NCI-H1105 treated with DMSO at 0.1 percent for 48 hours (cell line): ENCODE data around the gene WDR1.

Experiments used
- DNase-seq: peaks from one replicate; lab custom pipeline; 2025; lab: John Stamatoyannopoulos, UW

Gene WDR1

GRCh38 chr4:10099499-10100325, 16.9 kb downstream of the WDR1 start:
- DNase-seq = no peak

DNA sequence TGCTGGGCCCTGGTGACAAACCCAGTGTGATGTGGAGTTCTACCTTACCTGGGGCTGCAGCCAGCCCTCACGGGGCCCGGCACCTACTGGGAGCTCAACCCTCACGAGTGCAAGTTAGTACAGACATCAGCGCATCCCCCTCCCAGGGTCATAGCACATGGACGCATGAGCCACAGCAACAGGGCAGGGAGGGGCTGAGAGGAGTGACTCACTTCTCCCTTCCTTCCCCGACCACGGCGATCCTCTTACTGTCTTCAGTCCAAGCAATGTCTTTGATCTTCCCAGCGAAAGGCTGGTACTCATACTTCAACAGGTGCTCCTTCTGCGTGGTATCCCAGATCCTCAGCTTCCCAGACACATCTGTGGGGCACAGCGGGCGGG, 17.8 kb downstream of the WDR1 start:
- DNase-seq = no peak

- no peak for DNase-seq
These were observed 18.5 kb downstream of the WDR1 start for GRCh38 chr4:10097906-10098779.

- DNase-seq = no peak
These were observed 19.6 kb downstream of the WDR1 start for GRCh38 chr4:10096978-10097335.

- no peak for DNase-seq
These were observed 20.2 kb downstream of the WDR1 start for GRCh38 chr4:10096201-10096977.

GRCh38 chr4:10095296-10095991, 21.2 kb downstream of the WDR1 start:
- DNase-seq = no peak

- DNase-seq = no peak
These were observed 21.8 kb downstream of the WDR1 start for GRCh38 chr4:10094841-10095240.

- DNase-seq = no peak
These were observed 22.6 kb downstream of the WDR1 start for GRCh38 chr4:10093801-10094552.

- no peak for DNase-seq
These were observed 23.4 kb downstream of the WDR1 start for GRCh38 chr4:10093271-10093621.

GRCh38 chr4:10092481-10093270, 23.9 kb downstream of the WDR1 start:
- no peak for DNase-seq

DNA sequence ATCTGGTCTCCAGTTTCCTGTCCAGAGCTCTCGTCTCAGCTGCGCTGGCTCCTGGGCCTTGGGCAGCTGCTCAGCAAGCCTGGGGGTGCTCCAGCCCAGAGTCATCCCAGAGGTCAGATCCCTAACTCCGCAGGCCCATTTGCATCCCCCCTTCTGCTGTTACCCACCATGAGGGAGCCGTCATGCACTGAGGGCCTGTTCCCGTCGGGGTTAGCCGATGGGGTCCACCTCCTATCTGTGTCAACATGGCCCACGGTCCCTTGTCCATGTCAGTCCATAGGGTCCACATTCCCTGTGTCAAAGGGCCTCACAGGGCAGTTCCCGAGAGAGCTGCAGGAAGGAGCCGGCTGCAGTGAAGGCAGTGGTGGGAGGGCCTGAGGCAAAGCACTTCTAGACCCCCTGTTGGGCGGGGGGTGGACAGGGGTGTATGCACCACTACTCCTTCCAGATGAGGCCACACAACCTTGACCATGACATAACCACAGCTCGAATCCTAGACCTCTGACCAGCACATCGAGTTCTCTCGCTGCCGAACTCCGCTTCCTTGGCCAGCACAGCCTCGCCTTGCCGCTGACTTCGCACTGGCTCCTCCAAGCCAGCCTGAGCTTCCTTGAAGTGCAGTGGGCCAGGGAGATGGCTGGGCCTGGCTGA, 24.9 kb downstream of the WDR1 start:
- no peak for DNase-seq

DNA sequence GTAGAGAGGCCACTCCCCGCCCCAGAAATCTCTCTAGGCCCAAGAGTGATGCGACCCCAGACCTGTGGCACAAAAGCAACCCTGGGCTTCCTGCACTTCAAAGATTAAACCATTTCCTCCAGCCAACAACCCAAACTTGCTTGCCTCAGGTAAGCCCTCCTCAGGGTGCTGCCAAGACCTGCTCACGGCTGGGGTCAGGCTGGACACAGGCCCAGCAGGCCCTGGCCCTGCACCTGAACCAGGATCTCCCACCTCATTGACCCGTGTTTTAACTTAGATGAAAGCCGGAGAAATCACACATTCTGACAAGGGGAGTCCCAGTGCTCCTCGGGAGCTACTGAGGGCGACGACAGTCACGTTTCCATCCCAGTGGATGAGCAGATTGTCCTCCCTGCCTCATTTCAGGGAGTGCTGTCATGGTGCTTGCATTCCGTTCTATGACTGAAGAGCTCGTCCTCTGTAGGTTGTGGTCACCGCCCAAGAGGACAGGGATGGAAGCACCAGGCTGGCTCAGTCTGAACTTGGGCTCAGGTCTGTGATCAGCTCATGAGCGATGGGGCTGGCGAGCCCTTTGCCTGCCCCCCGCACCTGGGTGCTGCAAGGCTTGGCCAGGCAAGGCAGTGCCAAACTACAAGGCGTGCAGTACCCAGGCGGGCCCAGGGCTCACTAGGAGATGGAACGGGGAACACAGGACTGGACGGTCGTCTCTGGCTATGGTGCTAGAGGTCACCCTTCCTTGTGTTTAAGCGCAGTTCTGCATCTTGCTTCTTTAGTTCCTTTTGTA, 25.9 kb downstream of the WDR1 start:
- no peak for DNase-seq

DNA sequence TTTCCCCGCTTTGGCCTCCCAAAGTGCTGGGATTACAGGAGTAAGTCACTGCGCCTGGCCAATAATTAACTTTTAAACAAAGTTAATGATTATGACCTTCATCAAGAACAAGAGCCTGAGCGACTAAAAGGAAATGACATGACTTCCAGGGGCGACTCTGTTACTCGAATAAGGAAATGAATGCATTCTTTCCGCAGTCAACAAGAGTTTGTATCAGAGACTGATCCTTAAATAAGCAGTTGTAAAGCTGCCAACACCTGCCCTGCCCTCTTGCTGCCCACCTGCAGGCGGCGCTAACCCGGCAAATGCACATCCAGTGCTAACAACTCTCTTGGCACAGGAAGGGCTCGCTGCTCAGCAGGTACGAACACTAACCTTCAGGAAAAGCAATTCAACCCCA, 27.3 kb downstream of the WDR1 start:
- no peak for DNase-seq

DNA sequence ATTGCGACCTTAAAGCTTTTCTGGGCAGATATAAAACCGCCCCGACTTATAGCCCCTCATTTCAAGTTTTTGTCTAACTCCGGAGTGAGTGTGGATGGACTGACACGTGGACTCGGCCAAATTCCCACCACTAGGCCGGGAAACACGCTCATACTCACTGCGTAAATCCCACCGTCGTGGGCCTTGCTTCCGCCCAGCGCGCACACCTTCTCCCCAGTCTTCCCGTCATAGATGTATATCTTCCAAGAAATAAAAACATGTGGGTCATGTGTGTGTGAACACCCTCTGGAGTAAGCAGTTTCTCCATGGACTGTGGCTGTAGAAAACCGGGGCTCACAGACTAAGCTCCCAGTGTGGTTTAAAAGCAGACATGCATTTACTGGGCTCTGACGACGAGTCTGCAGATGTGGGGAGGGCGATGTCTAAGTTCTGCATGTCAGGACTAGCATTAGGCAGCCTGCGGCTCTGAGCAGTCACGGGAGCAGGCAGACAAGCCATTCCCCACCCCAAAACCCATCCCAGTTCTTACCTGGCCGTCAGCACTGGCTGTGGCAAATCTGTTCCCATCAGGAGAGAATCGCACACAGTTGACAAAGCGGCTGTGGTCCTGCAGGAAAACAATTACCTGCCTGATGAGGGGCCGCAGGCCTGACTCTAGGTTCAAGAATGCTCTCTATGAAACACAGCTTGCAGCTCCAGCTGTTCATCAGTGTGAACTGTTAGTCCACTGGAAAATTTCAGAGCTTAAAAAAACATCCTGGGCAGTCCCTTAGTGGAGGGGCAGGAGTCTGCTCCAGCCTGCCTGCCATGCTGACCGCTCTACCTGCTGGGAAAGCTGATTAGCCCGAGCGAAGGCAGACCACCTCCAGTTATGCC, 28.2 kb downstream of the WDR1 start:
- no peak for DNase-seq

DNA sequence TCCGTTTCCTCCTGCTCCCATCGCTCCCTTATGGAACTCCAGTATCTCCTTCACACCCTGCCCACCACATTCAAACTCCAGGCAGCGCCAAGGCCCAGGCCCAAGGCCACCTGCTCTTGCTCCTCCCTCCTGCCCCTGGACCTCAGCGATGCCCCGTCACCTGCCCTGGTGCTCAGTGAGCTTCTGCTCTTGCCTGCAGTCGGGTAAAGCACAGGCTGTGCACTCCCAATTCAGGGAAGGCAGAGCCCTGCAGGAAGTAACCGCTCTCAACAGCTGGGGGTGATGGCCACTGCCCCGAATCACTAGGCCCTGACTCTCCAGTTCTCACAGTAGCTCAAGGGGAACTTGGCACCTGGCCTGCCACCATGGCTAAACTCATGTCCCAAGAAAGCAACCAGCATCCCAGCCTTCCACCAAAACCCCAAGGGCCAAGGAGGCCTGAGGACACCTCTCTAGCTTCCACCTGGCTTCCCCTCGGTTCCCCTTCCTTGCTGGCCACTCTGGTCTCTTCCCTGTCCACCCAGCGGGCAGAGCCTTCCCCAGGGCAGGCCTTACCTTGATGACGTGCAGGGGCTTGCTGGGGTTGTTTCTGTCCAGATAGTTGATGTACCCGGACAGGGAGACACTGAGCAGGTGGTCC, 29.3 kb downstream of the WDR1 start:
- DNase-seq = no peak

GRCh38 chr4:10086506-10087120, 30.0 kb downstream of the WDR1 start:
- no peak for DNase-seq

DNA sequence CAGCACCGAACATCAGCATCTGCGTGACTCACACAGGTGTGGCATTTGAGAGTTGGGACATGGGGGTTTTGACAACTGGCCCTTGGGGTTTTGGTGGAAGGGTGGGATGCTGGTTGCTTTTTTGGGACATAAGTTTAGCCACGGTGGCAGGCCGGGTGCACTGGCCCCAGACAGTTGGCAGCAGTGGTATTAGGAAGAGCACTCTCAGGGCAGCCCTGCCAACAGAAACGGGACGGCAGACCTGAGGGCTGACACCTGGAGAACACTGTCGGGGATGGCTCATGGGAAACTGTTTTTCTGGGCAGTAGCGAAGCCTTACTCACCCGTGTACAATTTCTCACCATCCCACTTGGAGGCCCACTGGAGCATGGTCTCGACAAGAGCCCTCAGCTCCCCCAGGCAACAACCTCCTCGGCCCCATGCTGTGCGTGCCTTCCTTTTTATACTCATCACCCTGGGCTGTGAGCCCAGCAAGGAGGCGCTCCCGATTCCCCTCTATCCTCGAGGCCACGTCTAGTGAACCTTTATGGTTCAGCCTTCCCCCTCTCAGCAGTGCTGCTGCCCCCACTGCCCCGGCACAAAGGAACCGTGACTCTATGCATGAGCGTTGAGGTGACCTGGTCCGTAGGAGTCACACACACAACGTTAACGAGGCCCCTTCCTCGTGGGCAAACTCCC, 30.6 kb downstream of the WDR1 start:
- DNase-seq = no peak
